LHCN-M2 (cell line): ENCODE results near the gene CAGE1. TPM values are rescaled to one million over a fixed set of nuclear protein-coding genes. Genes with fewer than 3 reads are reported as not detected.
"Not testable (repeated sequence)": the region's sequence is repeated elsewhere in the genome, so short reads cannot be mapped to it uniquely, and the experiment has no call there.

ENCODE experiments used
- DNase-seq: peaks from one replicate; pipeline ENCODE4 v3.0.0-alpha.2; 2012; ENCODE audit warnings: low read depth
- total RNA-seq: library from RNA; depleted of rRNA; stranded (reverse); fragments of >200 nt; gene quantifications from 2 replicates; pipeline ENCODE4 v1.2.3, GENCODE V29; 2014

CAGE1 gene
- total RNA-seq, 1 experiment from 2014 or later, result not detected

GRCh38 chr6:7410851-7411250 is 21.3 kb upstream of the CAGE1 start:
- DNase-seq, result no peak

GRCh38 chr6:7409740-7410139 is 20.2 kb upstream of the CAGE1 start:
- no peak for DNase-seq

GRCh38 chr6:7406743-7407142 is 17.2 kb upstream of the CAGE1 start:
- no peak for DNase-seq

GRCh38 chr6:7404546-7404945 is 15.0 kb upstream of the CAGE1 start:
- no peak for DNase-seq

GRCh38 chr6:7402716-7403115 is 13.2 kb upstream of the CAGE1 start:
- no peak for DNase-seq

GRCh38 chr6:7401075-7401474 is 11.5 kb upstream of the CAGE1 start:
- DNase-seq, result peak; percentile 18

- DNase-seq, result no peak
Measured at GRCh38 chr6:7392402-7392801, 2.9 kb upstream of the CAGE1 start.

GRCh38 chr6:7391151-7391550 is 1.6 kb upstream of the CAGE1 start:
- DNase-seq, result no peak

- no peak for DNase-seq
Measured at GRCh38 chr6:7390226-7390878, 810 bp upstream of the CAGE1 start.

GRCh38 chr6:7389162-7389450 is 436 bp downstream of the CAGE1 start:
- DNase-seq, result no peak

GRCh38 chr6:7381092-7381491 is 8.4 kb downstream of the CAGE1 start:
- DNase-seq, result no peak

GRCh38 chr6:7378740-7379139 is 10.8 kb downstream of the CAGE1 start:
- DNase-seq, result no peak

- no peak for DNase-seq
Measured at GRCh38 chr6:7377961-7378360, 11.6 kb downstream of the CAGE1 start.

GRCh38 chr6:7373739-7374138 is 15.8 kb downstream of the CAGE1 start:
- DNase-seq, result no peak

- DNase-seq, result no peak
Measured at GRCh38 chr6:7367408-7367807, 22.1 kb downstream of the CAGE1 start.

- not testable (repeated sequence) for DNase-seq
Measured at GRCh38 chr6:7351916-7352315, 37.6 kb downstream of the CAGE1 start.

- not testable (repeated sequence) for DNase-seq
Measured at GRCh38 chr6:7350591-7350990, 39.0 kb downstream of the CAGE1 start.

- DNase-seq, result not testable (repeated sequence)
Measured at GRCh38 chr6:7347551-7347997, 42.0 kb downstream of the CAGE1 start.

GRCh38 chr6:7344773-7345450 is 44.6 kb downstream of the CAGE1 start:
- not testable (repeated sequence) for DNase-seq

GRCh38 chr6:7343546-7344475 is 45.7 kb downstream of the CAGE1 start:
- no peak for DNase-seq

GRCh38 chr6:7341989-7342742 is 47.4 kb downstream of the CAGE1 start:
- peak; percentile 61 for DNase-seq

- no peak for DNase-seq
Measured at GRCh38 chr6:7341271-7341670, 48.3 kb downstream of the CAGE1 start.
